Diencephalon (tissue), 1 donor: ENCODE results near the gene SLC30A3. TPM values are rescaled to one million over a fixed set of nuclear protein-coding genes. Genes with fewer than 3 reads are reported as not detected.

Experiments used
- total RNA-seq: library from RNA; depleted of rRNA; stranded (reverse); fragments of >200 nt; gene quantifications from one replicate; pipeline ENCODE4 v1.2.3, GENCODE V29; 2014

Gene SLC30A3, protein sequence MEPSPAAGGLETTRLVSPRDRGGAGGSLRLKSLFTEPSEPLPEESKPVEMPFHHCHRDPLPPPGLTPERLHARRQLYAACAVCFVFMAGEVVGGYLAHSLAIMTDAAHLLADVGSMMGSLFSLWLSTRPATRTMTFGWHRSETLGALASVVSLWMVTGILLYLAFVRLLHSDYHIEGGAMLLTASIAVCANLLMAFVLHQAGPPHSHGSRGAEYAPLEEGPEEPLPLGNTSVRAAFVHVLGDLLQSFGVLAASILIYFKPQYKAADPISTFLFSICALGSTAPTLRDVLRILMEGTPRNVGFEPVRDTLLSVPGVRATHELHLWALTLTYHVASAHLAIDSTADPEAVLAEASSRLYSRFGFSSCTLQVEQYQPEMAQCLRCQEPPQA
- total RNA-seq = 2.1 TPM

DNA sequence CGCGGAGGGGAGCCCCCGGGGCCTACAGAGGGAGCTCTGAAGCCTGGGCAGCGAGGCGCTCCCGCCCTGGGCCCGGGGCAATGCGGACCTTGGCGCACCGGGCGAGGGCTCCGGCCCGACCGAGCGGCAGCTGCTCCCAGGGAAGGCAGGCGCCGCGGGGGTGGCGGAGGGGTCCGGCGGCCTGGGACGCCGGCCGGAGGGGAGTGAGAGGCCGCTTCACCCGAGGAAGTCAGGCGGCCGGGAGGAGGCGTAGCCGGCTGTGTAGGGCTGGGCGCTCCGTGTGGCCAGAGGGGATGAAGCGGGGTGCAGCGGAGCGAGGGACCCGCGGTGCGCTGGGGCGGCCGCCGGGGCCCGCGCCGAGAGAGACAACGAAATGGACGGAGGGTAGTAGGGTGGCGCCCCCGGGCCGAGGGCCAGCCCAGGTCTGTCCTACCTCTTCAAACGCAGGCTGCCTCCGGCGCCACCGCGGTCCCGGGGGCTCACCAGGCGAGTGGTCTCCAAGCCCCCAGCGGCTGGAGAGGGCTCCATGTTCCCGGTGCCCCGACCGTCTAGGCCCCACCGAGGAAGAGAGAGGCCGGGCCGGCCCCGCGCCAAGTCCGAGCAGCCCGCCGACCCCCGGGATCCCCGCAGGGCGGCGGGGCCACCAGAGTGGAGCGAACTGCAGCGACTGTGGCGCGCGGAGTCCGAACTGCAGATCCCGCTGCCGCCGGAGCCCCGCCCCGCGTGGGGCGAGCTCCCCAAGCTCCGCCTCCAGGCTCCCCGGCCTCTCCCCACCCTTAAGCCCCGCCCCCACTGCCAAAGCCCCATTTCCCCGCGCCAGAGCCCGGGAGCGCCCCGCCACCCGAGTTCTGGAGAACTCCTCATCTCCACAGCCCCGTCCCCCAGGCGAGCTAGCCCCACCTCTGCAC, at the start of gene SLC30A3:
Gene SLC30A3, minus strand, starts transcription at position 669 of the 908 bp plus-strand sequence. Its CDS starts 141 bp downstream, at position 528.

DNA sequence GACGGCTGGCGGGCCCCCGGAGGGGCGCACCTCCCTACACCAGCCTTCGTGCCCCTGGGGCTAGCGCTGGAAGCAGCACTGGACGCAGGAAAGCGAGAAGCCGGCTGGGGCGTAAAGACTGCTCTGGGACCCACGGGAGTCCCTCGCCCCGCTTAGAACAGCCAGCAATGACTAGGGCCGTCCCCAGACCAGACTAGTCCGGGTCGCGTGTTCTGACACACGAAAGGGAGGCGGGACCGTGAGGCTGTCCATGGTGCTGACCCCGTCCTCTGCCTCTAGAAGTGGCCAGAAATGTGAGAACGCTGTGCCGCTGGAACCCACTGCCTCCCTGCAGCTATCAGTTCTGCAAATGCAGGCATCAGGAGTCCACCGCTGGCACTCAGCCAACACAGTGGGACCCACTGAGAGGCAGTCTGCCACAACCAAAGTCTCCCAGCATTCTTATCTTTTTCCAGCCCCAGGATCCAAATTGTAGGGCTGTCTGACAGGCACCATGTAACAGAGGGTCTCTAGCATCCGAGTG, 45.6 kb upstream of the SLC30A3 start, which contains the start of gene UCN:
Gene UCN, minus strand, starts transcription at position 87 of the 523 bp plus-strand sequence. CDS start 550 bp downstream, outside the sequence.

DNA sequence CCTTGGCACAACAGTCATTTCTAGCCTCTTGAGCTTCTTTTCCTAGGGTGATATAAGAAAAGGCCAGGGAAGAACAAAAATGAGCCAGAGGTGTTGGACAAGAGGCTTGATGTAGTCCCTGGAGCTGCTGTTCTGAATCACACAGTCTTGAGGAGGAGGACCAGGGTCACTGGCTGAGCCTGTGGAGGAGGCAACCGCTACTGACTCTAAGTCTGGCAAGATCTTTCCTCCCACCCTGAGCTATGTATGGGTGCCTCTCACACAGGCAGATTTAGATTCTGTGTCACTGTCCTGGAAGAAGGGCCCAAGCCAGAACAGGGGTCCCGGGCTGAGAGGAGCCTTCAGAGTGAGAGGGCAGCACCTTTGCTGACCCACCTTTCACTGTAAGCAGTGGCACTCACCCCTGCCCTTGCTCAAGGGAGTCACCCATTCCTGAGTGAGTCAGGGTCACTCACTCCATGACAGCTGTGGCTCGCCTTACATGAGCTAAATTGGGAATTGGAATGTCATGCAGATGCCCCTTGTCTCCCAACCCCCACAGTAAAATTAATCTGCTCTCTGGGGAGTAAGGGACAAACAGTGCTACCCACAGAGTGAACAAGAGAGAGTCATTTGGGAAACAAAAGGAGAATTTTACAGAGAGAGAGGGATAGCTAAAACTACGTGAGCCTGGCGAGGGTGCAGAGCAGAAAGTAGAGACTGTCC, 19.2 kb upstream of the SLC30A3 start, which contains the start of gene TRIM54:
Gene TRIM54, plus strand, starts transcription at position 575 of the 705 bp plus-strand sequence. CDS start 303 bp downstream, outside the sequence.

DNA sequence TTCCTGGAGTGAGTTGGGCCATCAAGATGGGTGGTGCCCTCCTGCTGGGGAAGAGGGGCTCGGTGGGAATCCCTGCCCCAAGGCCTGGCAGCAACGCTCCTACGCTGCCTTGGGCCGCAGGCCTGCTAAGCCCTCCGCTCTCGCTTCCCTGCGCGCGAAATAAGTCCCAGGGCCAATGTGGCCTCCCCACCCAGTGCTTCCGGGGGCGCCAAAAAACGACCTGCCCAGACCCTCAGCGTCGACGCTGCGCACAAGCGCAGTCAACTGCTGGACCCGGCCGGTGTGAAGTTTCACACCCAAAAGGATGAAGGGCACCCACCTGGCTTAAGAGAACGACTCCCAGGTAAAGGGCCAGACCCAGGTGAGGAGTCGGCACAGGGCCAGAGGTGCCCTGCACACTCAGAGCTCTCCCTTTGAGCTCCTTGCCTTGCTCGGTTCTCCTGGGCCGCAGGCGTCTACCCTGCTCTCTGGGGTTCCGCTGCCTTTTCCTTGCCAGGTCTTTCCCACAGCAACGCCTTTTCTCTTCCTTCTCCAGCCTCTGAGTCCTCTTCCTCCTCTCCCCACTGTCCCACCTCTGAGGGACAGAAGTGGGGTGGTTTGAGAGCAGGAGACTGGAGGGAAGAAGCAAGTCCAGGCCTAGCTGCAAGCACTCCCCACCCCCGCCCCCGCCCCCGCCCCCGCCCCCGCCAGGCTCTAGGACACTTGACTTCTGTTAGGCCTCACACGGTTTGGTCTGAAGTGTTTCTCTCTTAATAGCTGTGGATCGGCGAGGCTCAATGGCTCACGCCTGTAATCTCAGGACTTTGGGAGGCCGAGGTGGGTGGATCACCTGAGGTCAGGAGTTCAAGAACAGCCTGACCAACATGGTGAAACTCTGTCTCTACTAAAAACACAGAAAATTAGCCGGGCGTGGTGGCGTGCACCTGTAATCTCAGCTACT, 12.6 kb upstream of the SLC30A3 start, which contains the start of gene DNAJC5G:
Gene DNAJC5G, plus strand, starts transcription at position 223 of the 940 bp plus-strand sequence. CDS start 1,296 bp downstream, outside the sequence.

DNA sequence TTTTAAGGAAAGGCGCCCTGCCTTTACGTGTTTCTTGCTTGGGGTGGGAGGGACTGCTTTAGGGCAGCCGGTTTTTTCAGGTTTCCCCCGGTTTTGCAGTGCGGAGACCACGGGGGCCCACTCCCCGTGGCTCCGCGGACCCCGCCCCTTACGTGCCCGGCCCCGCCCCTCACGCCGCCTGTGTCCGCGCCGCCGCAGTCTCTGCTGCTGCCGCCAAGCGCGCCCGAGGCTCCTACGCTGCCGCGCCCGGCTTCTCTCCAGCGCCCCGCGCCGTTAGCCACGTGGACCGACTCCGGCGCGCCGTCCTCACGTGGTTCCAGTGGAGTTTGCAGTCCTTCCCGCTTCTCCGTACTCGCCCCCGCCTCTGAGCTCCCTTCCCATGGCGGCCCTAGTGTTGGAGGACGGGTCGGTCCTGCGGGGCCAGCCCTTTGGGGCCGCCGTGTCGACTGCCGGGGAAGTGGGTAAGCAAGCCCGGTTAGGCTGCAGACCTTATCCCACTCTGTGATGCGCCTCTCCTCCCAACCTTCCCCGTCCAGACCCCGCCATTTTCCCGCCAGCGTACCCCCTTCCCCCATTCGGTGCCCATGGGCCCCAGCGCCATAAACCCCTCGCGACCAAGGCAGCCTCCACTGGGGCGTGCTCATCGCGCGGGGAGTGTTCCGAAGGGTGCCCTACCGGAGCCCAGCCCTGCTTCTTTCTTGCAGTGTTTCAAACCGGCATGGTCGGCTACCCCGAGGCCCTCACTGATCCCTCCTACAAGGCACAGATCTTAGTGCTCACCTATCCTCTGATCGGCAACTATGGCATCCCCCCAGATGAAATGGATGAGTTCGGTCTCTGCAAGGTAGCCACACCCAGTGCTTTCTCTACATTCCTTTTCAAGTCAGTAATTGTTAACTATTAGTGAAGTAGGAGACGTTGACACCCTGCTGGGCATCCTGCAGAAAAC, 45.4 kb downstream of the SLC30A3 start, which contains the start of gene CAD:
Gene CAD, plus strand, starts transcription at position 197 of the 949 bp plus-strand sequence. Its CDS starts 183 bp downstream, at position 380.

DNA sequence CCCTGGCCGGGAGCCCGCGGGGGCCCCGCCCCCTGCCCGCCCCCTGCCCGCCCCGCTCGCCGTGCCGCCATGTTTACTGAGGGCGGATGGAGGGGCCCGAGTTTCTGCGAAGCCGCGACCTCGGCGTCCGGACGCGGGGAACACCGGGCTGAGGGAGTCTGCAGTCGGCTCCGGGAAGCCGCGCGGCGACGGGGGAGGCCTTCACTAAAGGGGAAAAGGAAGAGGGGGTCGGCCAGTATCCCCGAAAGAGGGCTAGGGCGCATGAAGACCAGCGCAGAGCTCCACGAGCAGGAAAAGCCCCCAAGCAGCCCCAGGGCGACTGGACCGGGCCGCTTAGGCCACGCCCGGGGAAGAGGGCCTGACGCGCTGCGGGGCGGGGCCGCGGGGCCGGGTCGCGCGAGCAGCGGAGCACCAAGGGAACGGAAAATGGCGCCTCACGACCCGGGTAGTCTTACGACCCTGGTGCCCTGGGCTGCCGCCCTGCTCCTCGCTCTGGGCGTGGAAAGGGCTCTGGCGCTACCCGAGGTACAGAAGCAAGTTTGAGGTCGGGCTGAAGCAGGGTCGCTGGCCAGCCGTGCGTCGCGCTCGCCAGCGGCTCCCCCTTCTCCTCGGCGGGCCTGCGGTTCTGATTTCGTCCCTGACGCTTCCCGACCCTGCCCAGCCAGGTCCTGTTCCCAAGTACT, 50.8 kb downstream of the SLC30A3 start, which contains the start of the genes ATRAID and SLC5A6:
Gene ATRAID, plus strand, starts transcription at position 99 of the 683 bp plus-strand sequence. Its CDS starts 328 bp downstream, at position 427.
Gene SLC5A6, minus strand, starts transcription at position 326 of the 683 bp plus-strand sequence. CDS start 4,618 bp downstream, outside the sequence.

Other genes starting within 250 kb of the SLC30A3 start
- gene TMEM214, start 230.1 kb downstream of the SLC30A3 start, total RNA-seq = 14.5 TPM
- gene AGBL5, start 211.4 kb downstream of the SLC30A3 start, total RNA-seq = 28.6 TPM
- gene OST4, start 191.4 kb downstream of the SLC30A3 start, total RNA-seq = 158 TPM
- gene EMILIN1, start 184.4 kb downstream of the SLC30A3 start, total RNA-seq = 6.2 TPM
- gene KHK, start 176.3 kb downstream of the SLC30A3 start, total RNA-seq = 8.8 TPM
- gene CGREF1, start 143.9 kb downstream of the SLC30A3 start, total RNA-seq = 28.8 TPM
- 0.46 TPM for gene ABHD1, start 139.2 kb downstream of the SLC30A3 start, total RNA-seq
- 24.7 TPM for gene PREB, start 128.4 kb downstream of the SLC30A3 start, total RNA-seq
- gene PRR30, start 123.6 kb downstream of the SLC30A3 start, total RNA-seq = not detected
- not detected for gene TCF23, start 114.0 kb downstream of the SLC30A3 start, total RNA-seq
- gene ATRAID, start 51.0 kb downstream of the SLC30A3 start, total RNA-seq = 57.7 TPM
- gene SLC5A6, start 50.8 kb downstream of the SLC30A3 start, total RNA-seq = 27.7 TPM
- 27.2 TPM for gene CAD, start 45.7 kb downstream of the SLC30A3 start, total RNA-seq
- 0.23 TPM for gene DNAJC5G, start 12.4 kb upstream of the SLC30A3 start, total RNA-seq
- gene TRIM54, start 19.4 kb upstream of the SLC30A3 start, total RNA-seq = not detected
- gene UCN, start 45.4 kb upstream of the SLC30A3 start, total RNA-seq = 0.92 TPM
- 45.7 TPM for gene MPV17, start 60.0 kb upstream of the SLC30A3 start, total RNA-seq
- 32.3 TPM for gene GTF3C2, start 93.7 kb upstream of the SLC30A3 start, total RNA-seq
- gene EIF2B4, start 107.3 kb upstream of the SLC30A3 start, total RNA-seq = 23.8 TPM
- gene SNX17, start 107.6 kb upstream of the SLC30A3 start, total RNA-seq = 66.0 TPM
- 14.1 TPM for gene ZNF513, start 117.7 kb upstream of the SLC30A3 start, total RNA-seq
- gene PPM1G, start 146.5 kb upstream of the SLC30A3 start, total RNA-seq = 67.1 TPM
- 78.2 TPM for gene NRBP1, start 165.6 kb upstream of the SLC30A3 start, total RNA-seq
- gene KRTCAP3, start 179.3 kb upstream of the SLC30A3 start, total RNA-seq = 0.46 TPM
- gene IFT172, start 226.7 kb upstream of the SLC30A3 start, total RNA-seq = 42.0 TPM
- gene FNDC4, start 232.2 kb upstream of the SLC30A3 start, total RNA-seq = 52.8 TPM
- 0.69 TPM for gene GCKR, start 233.8 kb upstream of the SLC30A3 start, total RNA-seq